GM18873 (cell line): Measurements from ENCODE around the gene OTUD3.

Experiments used
- ATAC-seq: cut with Tn5 transposase; IDR thresholded peaks from one replicate; pipeline ENCODE4 v1.9.1; 2021; ENCODE audit warnings: mild to moderate bottlenecking, moderate library complexity, moderate number of reproducible peaks; ENCODE audit not compliant: unreplicated experiment, low FRiP score

Gene OTUD3

GRCh38 chr1:19942657-19943056, 60.5 kb downstream of the OTUD3 start:
- ATAC-seq = no peak

GRCh38 chr1:19945914-19946313, 63.7 kb downstream of the OTUD3 start:
- no peak for ATAC-seq

- ATAC-seq = no peak
Measured at GRCh38 chr1:19946331-19946751, 64.1 kb downstream of the OTUD3 start.

GRCh38 chr1:19946971-19947370, 64.8 kb downstream of the OTUD3 start:
- no peak for ATAC-seq

GRCh38 chr1:19949016-19949415, 66.8 kb downstream of the OTUD3 start:
- no peak for ATAC-seq

- no peak for ATAC-seq
Measured at GRCh38 chr1:19954059-19954458, 71.9 kb downstream of the OTUD3 start.

- ATAC-seq = no peak
Measured at GRCh38 chr1:19955534-19956170, 73.5 kb downstream of the OTUD3 start.

- no peak for ATAC-seq
Measured at GRCh38 chr1:19957779-19958178, 75.6 kb downstream of the OTUD3 start.

GRCh38 chr1:19960591-19960990, 78.4 kb downstream of the OTUD3 start:
- ATAC-seq = no peak
